Keratinocyte (primary cell): ENCODE results near the gene MYH9.

ENCODE experiments used
- EZH2 ChIP-seq: IDR thresholded peaks from one replicate; pipeline ENCODE4 v1.6.1; 2012; ENCODE audit warnings: inconsistent platforms, mild to moderate bottlenecking, low read length, moderate library complexity
- TF ChIP-seq, protein P1 (sequence below), 3 experiments: IDR thresholded peaks in 1 of 3; conservative IDR thresholded peaks in 1 of 3; optimal IDR thresholded peaks in 1 of 3; 2 replicates in 2 of 3; 3 replicates in 1 of 3; pipeline versions ENCODE3 to v1.5.1; 2011; ENCODE audit warnings: low read length in 3 of 3, mild to moderate bottlenecking in 3 of 3, moderate library complexity in 2 of 3, control low read depth in 1 of 3, inconsistent platforms in 1 of 3; ENCODE audit not compliant: insufficient read depth in 2 of 3; ENCODE audit errors: extremely low read depth in 1 of 3

DNA sequence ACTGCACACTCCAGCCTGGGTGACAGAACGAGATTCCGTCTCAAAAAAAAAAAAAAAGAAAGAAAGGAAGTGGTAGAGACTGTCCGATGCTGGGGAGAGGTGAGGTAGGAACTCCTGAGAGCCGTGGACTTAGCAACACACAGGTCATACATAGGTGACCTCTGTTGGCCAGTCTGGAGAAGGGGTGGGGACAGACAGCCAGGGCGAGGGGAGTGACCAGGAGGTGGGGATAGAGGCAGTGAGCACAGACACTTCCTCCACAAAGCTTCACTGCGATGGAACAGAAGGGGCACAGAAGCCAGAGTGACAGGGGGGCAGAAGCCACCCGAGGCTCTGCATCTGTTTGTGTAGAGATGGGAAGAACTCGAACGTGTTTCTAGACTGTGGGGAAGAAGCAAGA, 47.1 kb downstream of the MYH9 start:
- TF ChIP-seq, protein P1, sequence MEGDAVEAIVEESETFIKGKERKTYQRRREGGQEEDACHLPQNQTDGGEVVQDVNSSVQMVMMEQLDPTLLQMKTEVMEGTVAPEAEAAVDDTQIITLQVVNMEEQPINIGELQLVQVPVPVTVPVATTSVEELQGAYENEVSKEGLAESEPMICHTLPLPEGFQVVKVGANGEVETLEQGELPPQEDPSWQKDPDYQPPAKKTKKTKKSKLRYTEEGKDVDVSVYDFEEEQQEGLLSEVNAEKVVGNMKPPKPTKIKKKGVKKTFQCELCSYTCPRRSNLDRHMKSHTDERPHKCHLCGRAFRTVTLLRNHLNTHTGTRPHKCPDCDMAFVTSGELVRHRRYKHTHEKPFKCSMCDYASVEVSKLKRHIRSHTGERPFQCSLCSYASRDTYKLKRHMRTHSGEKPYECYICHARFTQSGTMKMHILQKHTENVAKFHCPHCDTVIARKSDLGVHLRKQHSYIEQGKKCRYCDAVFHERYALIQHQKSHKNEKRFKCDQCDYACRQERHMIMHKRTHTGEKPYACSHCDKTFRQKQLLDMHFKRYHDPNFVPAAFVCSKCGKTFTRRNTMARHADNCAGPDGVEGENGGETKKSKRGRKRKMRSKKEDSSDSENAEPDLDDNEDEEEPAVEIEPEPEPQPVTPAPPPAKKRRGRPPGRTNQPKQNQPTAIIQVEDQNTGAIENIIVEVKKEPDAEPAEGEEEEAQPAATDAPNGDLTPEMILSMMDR (optimal IDR thresholded peaks at IDR 0.05 in 1 of 3, IDR thresholded peaks at IDR 0.05 in 1 of 3, conservative IDR thresholded peaks at IDR 0.05 in 1 of 3; ENCODE audit: extremely low read depth in 1 of 3, insufficient read depth in 2 of 3, low read length in 3 of 3): no peak
- TF ChIP-seq EZH2: no peak
